HepG2 (cell line): ENCODE results near the gene COL27A1. TPM values are rescaled to one million over a fixed set of nuclear protein-coding genes. Genes with fewer than 3 reads are reported as not detected.
A peak's percentile ranks its signal among the peaks of the same experiment; 100 is the strongest.

Experiments used
- ATAC-seq: fragments of 200-7000 bp; cut with Tn5 transposase; 3 replicates; pipeline ENCODE4 v1.9.1; 2020; ENCODE audit warnings: mild to moderate bottlenecking, moderate library complexity
- Bru-seq: library from RNA; stranded (reverse); fragments of 400-500 nt; gene quantifications from one replicate; lab custom pipeline; 2021; lab: Mats Ljungman, UMichigan
- BruChase-seq, 2 experiments: library from RNA; stranded (reverse); fragments of 400-500 nt; gene quantifications; one replicate each; lab custom pipeline; 2021; lab: Mats Ljungman, UMichigan
- BruUV-seq: library from RNA; stranded (reverse); fragments of 400-500 nt; replicated peaks from 2 replicates; lab custom pipeline; 2021; lab: Mats Ljungman, UMichigan
- CTCF ChIA-PET: fragments of 300-600 bp; formaldehyde crosslinking; extraction: SDS; loops from one replicate; lab custom pipeline; 2021; ENCODE audit warnings: low total read pairs, inconsistent platforms, low intra/inter-chr PET ratio; lab: Yijun Ruan, JAX
- POLR2A ChIA-PET: fragments of 350-600 bp; sonication (Branson Sonifier 250); formaldehyde crosslinking; loops from one replicate; lab custom pipeline; 2020; ENCODE audit warnings: antibody characterized with exemption, inconsistent platforms; lab: Yijun Ruan, JAX
- DNase-seq: peaks from one replicate; pipeline ENCODE4 v3.0.0-alpha.2; 2015; ENCODE audit warnings: low spot score
- FAIRE-seq: peaks from 3 replicates; lab custom pipeline; 2011; peaks lifted over from hg19 to GRCh38; lab: Jason Lieb, UNC
- H2AFZ ChIP-seq: one replicate; pipeline ENCODE4 v1.6.1; 2011; ENCODE audit warnings: low read length, inconsistent platforms
- H3K27ac ChIP-seq: fragments of 300-600 bp; 3 replicates; pipeline ENCODE4 v1.8.0; 2011; ENCODE audit warnings: mixed run types, mild to moderate bottlenecking, mixed read lengths, low read length, inconsistent platforms; ENCODE audit not compliant: insufficient read depth; ENCODE audit errors: extremely low read length
- H3K27me3 ChIP-seq, 2 experiments: fragments of 200-600 bp in 1 of 2; 2 replicates in 1 of 2; 3 replicates in 1 of 2; pipeline versions ENCODE4 v1.6.0 to v1.8.0; 2011; ENCODE audit warnings: low read length in 2 of 2, mild to moderate bottlenecking in 2 of 2, moderate library complexity in 2 of 2, inconsistent platforms in 1 of 2; ENCODE audit not compliant: insufficient read depth in 2 of 2, control insufficient read depth in 1 of 2
- H3K36me3 ChIP-seq, 2 experiments: fragments of 200-600 bp in 1 of 2; replicated peaks in 1 of 2; 2 replicates in 1 of 2; 3 replicates in 1 of 2; pipeline versions ENCODE4 v1.5.1 to v1.8.0; 2011; ENCODE audit warnings: low read length in 2 of 2, inconsistent platforms in 1 of 2; ENCODE audit not compliant: insufficient read depth in 2 of 2, control insufficient read depth in 1 of 2
- H3K4me1 ChIP-seq: 2 replicates; pipeline ENCODE4 v1.5.1; 2012; ENCODE audit warnings: low read length, inconsistent platforms; ENCODE audit not compliant: insufficient read depth
- H3K4me2 ChIP-seq: 2 replicates; pipeline ENCODE4 v1.6.0; 2011; ENCODE audit warnings: low read depth, low read length, inconsistent platforms
- H3K4me3 ChIP-seq, 3 experiments: fragments of 200-600 bp in 1 of 3; sonication (generic), shearing (Covaris generic) in 1 of 3; replicated peaks in 1 of 3; 2 replicates each; pipeline ENCODE4 v1.5.1; 2011 to 2016; ENCODE audit warnings: low read length in 3 of 3, inconsistent platforms in 2 of 3, low read depth in 2 of 3, mild to moderate bottlenecking in 2 of 3, control low read depth in 1 of 3, mixed read lengths in 1 of 3; ENCODE audit not compliant: insufficient read depth in 1 of 3
- H3K79me2 ChIP-seq: one replicate; pipeline ENCODE4 v1.6.1; 2011; ENCODE audit warnings: low read length, inconsistent platforms; ENCODE audit not compliant: insufficient read depth
- H3K9ac ChIP-seq: 2 replicates; pipeline ENCODE4 v1.6.0; 2011; ENCODE audit warnings: mild to moderate bottlenecking, low read depth, low read length, inconsistent platforms; ENCODE audit not compliant: insufficient read depth
- H3K9me3 ChIP-seq: 2 replicates; pipeline ENCODE4 v1.5.1; 2012; ENCODE audit warnings: mild to moderate bottlenecking, low read length
- H4K20me1 ChIP-seq: 2 replicates; pipeline ENCODE4 v1.6.0; 2011; ENCODE audit warnings: inconsistent platforms, mild to moderate bottlenecking, low read length, moderate library complexity; ENCODE audit not compliant: insufficient read depth
- FOXA3 ChIP-seq: IDR thresholded peaks from 2 replicates; pipeline ENCODE4 v1.6.1; 2016; ENCODE audit warnings: missing genetic modification reagents, missing compliant biosample characterization
- HDAC1 ChIP-seq: sonication (generic); formaldehyde crosslinking; IDR thresholded peaks from 2 replicates; pipeline ENCODE4 v1.5.1; 2020; ENCODE audit warnings: mild to moderate bottlenecking, missing genetic modification reagents
- MEIS2 ChIP-seq: sonication (generic); formaldehyde crosslinking; IDR thresholded peaks from 2 replicates; pipeline ENCODE4 v1.9.0; 2021; ENCODE audit warnings: mild to moderate bottlenecking, missing genetic modification reagents
- NFATC3 ChIP-seq: sonication (generic); formaldehyde crosslinking; IDR thresholded peaks from 2 replicates; pipeline ENCODE4 v1.5.1; 2020; ENCODE audit warnings: mild to moderate bottlenecking, missing genetic modification reagents
- NONO ChIP-seq, 2 experiments: fragments of 450-650 bp in 1 of 2; sonication (generic) in 1 of 2; formaldehyde crosslinking in 1 of 2; IDR thresholded peaks in 1 of 2; conservative IDR thresholded peaks in 1 of 2; 2 replicates each; pipeline versions ENCODE4 v1.6.1 to v1.8.0; 2017 to 2022; ENCODE audit warnings: mild to moderate bottlenecking in 1 of 2, missing genetic modification reagents in 1 of 2, moderate library complexity in 1 of 2
- PAX8 ChIP-seq: sonication (generic); formaldehyde crosslinking; IDR thresholded peaks from 2 replicates; pipeline ENCODE4 v1.8.0; 2022; ENCODE audit warnings: mild to moderate bottlenecking, missing genetic modification reagents, borderline replicate concordance
- POLR2G ChIP-seq: fragments of 200-400 bp; formaldehyde crosslinking; IDR thresholded peaks from 2 replicates; pipeline ENCODE4 v1.6.1; 2018; ENCODE audit warnings: mild to moderate bottlenecking, low read depth, low read length, moderate library complexity
- RARA ChIP-seq: IDR thresholded peaks from 2 replicates; pipeline ENCODE4 v1.6.1; 2016; ENCODE audit warnings: missing genetic modification reagents, missing compliant biosample characterization
- SNAPC2 ChIP-seq: sonication (generic); formaldehyde crosslinking; IDR thresholded peaks from 2 replicates; pipeline ENCODE4 v1.8.1; 2022; ENCODE audit warnings: mild to moderate bottlenecking, missing genetic modification reagents
- TBX2 ChIP-seq: sonication (generic); formaldehyde crosslinking; IDR thresholded peaks from 2 replicates; pipeline ENCODE4 v1.5.0; 2020; ENCODE audit warnings: missing genetic modification reagents, mild to moderate bottlenecking, borderline replicate concordance
- TCF7 ChIP-seq: sonication (generic); IDR thresholded peaks from 2 replicates; pipeline ENCODE4 v1.6.1; 2016; ENCODE audit warnings: antibody characterized with exemption, low read depth
- ZC3H4 ChIP-seq: sonication (generic); formaldehyde crosslinking; IDR thresholded peaks from 2 replicates; pipeline ENCODE4 v1.4.0; 2020; ENCODE audit warnings: missing genetic modification reagents, borderline replicate concordance
- ZEB1 ChIP-seq: IDR thresholded peaks from 2 replicates; pipeline ENCODE4 v1.6.1; 2012; ENCODE audit warnings: mild to moderate bottlenecking, low read depth, inconsistent platforms; ENCODE audit not compliant: insufficient replicate concordance
- ZMAT5 ChIP-seq: sonication (generic); formaldehyde crosslinking; IDR thresholded peaks from 2 replicates; pipeline ENCODE4 v1.5.0; 2020; ENCODE audit warnings: mild to moderate bottlenecking, low read depth, missing genetic modification reagents, borderline replicate concordance
- ZNF317 ChIP-seq: sonication (generic); formaldehyde crosslinking; IDR thresholded peaks from 2 replicates; pipeline ENCODE4 v1.5.0; 2020; ENCODE audit warnings: mild to moderate bottlenecking, missing genetic modification reagents
- ZNF431 ChIP-seq: sonication (generic); formaldehyde crosslinking; IDR thresholded peaks from 2 replicates; pipeline ENCODE4 v1.9.0; 2022; ENCODE audit warnings: missing genetic modification reagents, low read depth, mild to moderate bottlenecking, borderline replicate concordance
- ZNF781 ChIP-seq: sonication (generic); formaldehyde crosslinking; IDR thresholded peaks from 2 replicates; pipeline ENCODE4 v1.5.1; 2020; ENCODE audit warnings: borderline replicate concordance, mild to moderate bottlenecking, missing genetic modification reagents; ENCODE audit errors: not compliant biosample characterization
- ZSCAN29 ChIP-seq: sonication (generic); formaldehyde crosslinking; conservative IDR thresholded peaks from 2 replicates; pipeline ENCODE4 v1.4.0; 2020; ENCODE audit warnings: mild to moderate bottlenecking, missing genetic modification reagents
- WGBS: methylation state at CpG from one replicate; pipeline ENCODE4 v1.1.6; 2017; ENCODE audit warnings: low lambda C conversion rate; 5-methylcytosine and 5-hydroxymethylcytosine counted together
- in situ Hi-C: cut with HindIII; loops from 2 replicates; pipeline ENCODE4 v1.10.0; 2017; ENCODE audit warnings: low pct_unique_long_range_greater_than_20kb; ENCODE audit not compliant: extremely low pct_ligation_motif_present
- intact Hi-C: fragments of 100-400 bp; cut with micrococcal nuclease; formaldehyde crosslinking; loops from one replicate; pipeline ENCODE4 v1.10.0; 2022; ENCODE audit not compliant: unreplicated experiment
- long read RNA-seq, 2 experiments: library from RNA in 1 of 2; library from polyadenylated mRNA in 1 of 2; stranded (forward) in 1 of 2; unstranded in 1 of 2; transcript quantifications; one replicate each; pipeline ENCODE4 v2.0.0, GENCODE V29; 2019 to 2022
- polyA minus RNA-seq, 3 experiments: library from RNA; depleted of rRNA, polyadenylated mRNA; stranded (reverse); fragments of >200 nt; gene quantifications; 2 replicates each; pipeline ENCODE4 v1.2.3, GENCODE V29; 2011; ENCODE audit warnings: low replicate concordance in 1 of 3
- polyA plus RNA-seq, 8 experiments: library from polyadenylated mRNA; depleted of rRNA in 3 of 8; stranded (reverse) in 7 of 8; unstranded in 1 of 8; fragments of >200 nt; fragmentation: Illumina TruSeq in 4 of 8; extraction: Trizol in 4 of 8; gene quantifications; 2 replicates each; pipeline versions ENCODE4 v1.2.1 to v1.2.3, GENCODE V29; 2011 to 2016; ENCODE audit warnings: low read depth in 4 of 8, missing spikeins in 1 of 8, mixed read lengths in 1 of 8; ENCODE audit not compliant: insufficient read depth in 1 of 8
- total RNA-seq, 5 experiments: library from RNA; depleted of rRNA; stranded (reverse); fragments of >200 nt; fragmentation: Illumina TruSeq; extraction: Trizol; gene quantifications; 2 replicates each; pipeline ENCODE4 v1.2.3, GENCODE V29; 2016; ENCODE audit warnings: low read depth in 1 of 5

The COL27A1 gene
- total RNA-seq (2016; rRNA removed; fragmentation: Illumina TruSeq; extraction: Trizol) (13.1 and 71.3 TPM in 2 replicates), polyA plus RNA-seq (2011; rRNA removed) (89.1 and 105 TPM in 2 replicates), polyA minus RNA-seq (2011; rRNA and poly(A)+ RNA removed; ENCODE audit: low replicate concordance) (11.6 and 59.4 TPM in 2 replicates), Bru-seq, nascent RNA (percentile 95 among the genes with signal in this experiment), BruChase-seq, experiment 1, labeled RNA remaining after a 6-hour chase (percentile 91 among the genes with signal in this experiment), BruChase-seq, experiment 2, labeled RNA remaining after a 2-hour chase (percentile 95 among the genes with signal in this experiment)
- 24.4 and 27.4 TPM in 2 replicates for total RNA-seq (2016; cell fraction: cytosol; rRNA removed; fragmentation: Illumina TruSeq; extraction: Trizol; ENCODE audit: low read depth)
- total RNA-seq (2016; cell fraction: insoluble cytoplasmic fraction; rRNA removed; fragmentation: Illumina TruSeq; extraction: Trizol), result 11.3 and 76.4 TPM in 2 replicates
- total RNA-seq (2016; cell fraction: membrane; rRNA removed; fragmentation: Illumina TruSeq; extraction: Trizol), result 17.0 and 18.6 TPM in 2 replicates
- 127 and 145 TPM in 2 replicates for total RNA-seq (2016; cell fraction: nucleus; rRNA removed; fragmentation: Illumina TruSeq; extraction: Trizol)
- polyA plus RNA-seq (2011; cell fraction: cytosol; rRNA removed), result 8.5 and 16.4 TPM in 2 replicates
- polyA plus RNA-seq (2011; cell fraction: nucleus; rRNA removed), result 1,276 and 1,843 TPM in 2 replicates
- 63.8 and 83.6 TPM in 2 replicates for polyA plus RNA-seq (2012)
- polyA plus RNA-seq (2016; cell fraction: cytosol; fragmentation: Illumina TruSeq; extraction: Trizol; ENCODE audit: low read depth), result 2.0 and 2.7 TPM in 2 replicates
- 13.5 and 15.6 TPM in 2 replicates for polyA plus RNA-seq (2016; cell fraction: insoluble cytoplasmic fraction; fragmentation: Illumina TruSeq; extraction: Trizol; ENCODE audit: low read depth)
- 4.3 and 4.5 TPM in 2 replicates for polyA plus RNA-seq (2016; cell fraction: membrane; fragmentation: Illumina TruSeq; extraction: Trizol; ENCODE audit: low read depth)
- polyA plus RNA-seq (2016; cell fraction: nucleus; fragmentation: Illumina TruSeq; extraction: Trizol; ENCODE audit: insufficient read depth, low read depth), result 665 and 720 TPM in 2 replicates
- polyA minus RNA-seq (2011; cell fraction: cytosol; rRNA and poly(A)+ RNA removed), result 5.5 and 10.9 TPM in 2 replicates
- 155 and 169 TPM in 2 replicates for polyA minus RNA-seq (2011; cell fraction: nucleus; rRNA and poly(A)+ RNA removed)
- long read RNA-seq, experiment 1, partial matches to known transcripts, result 6 of 10 reads
- long read RNA-seq, experiment 1, other reads (novel, unspliced or antisense), result 4 of 10 reads
- long read RNA-seq, experiment 2, partial matches to known transcripts, result 22 of 32 reads
- long read RNA-seq, experiment 2, other reads (novel, unspliced or antisense), result 10 of 32 reads

- under 1% methylated on average over 35 of the region's 63 CpGs for WGBS
- peak within 1 kb of the TSS; percentile 94 for H3K4me2 ChIP-seq
- BruUV-seq, result no TSS peak
- DNase-seq, result peak; percentile 70
- peak; percentile 68 for ATAC-seq
- peaks cover 58% of the 10 kb centered on the region for H3K4me1 ChIP-seq
- POLR2A ChIA-PET, result interaction anchor here (0.8 to 13.2 kb wide), 12 partner anchors 8 to 78 kb away, joined by 3 to 252 read pairs (median 17); partner anchors contain the start of genes AMBP and KIF12
- H3K9me3 ChIP-seq, result no peaks in the 10 kb centered on the region
- CTCF ChIA-PET, result interaction anchor here (4.2 kb wide), 1 partner anchor 47 kb away, joined by 63 read pairs; no protein-coding TSS in a partner anchor
- no peak for FAIRE-seq
- in situ Hi-C loops (loop anchor here (5.0 kb wide), 1 partner anchor 137 kb away; no protein-coding TSS in a partner anchor), intact Hi-C loops (loop anchor here (1.0 to 5.0 kb wide), 5 partner anchors 20 to 137 kb away; no protein-coding TSS in a partner anchor)
- peak within 1 kb of the TSS; percentile 84 for H3K9ac ChIP-seq
- H4K20me1 ChIP-seq, result peaks cover 37% of the 10 kb centered on the region
- peak within 1 kb of the TSS; percentile 78 to 100 (median 94) for H3K4me3 ChIP-seq
- H2AFZ ChIP-seq, result no peak within 1 kb of the TSS
- H3K27ac ChIP-seq, result peak within 1 kb of the TSS; percentile 80
- peaks cover 3 to 18% of the 10 kb centered on the region in 2 experiments; a peak in 4 of 5 replicates for H3K36me3 ChIP-seq
- H3K79me2 ChIP-seq, result peaks cover 56% of the 10 kb centered on the region
- peaks cover 0 to 4% of the 10 kb centered on the region in 2 experiments; a peak in 1 of 5 replicates for H3K27me3 ChIP-seq
- TF ChIP-seq POLR2G (0 out of 2 replicates have a peak, but pooled peaks have one; percentile 41), RARA (CRISPR knock-in tag) (no peak), TCF7 (no peak), NONO (IDR thresholded peaks at IDR 0.05) (no peak), NONO (CRISPR knock-in tag; conservative IDR thresholded peaks at IDR 0.05) (peak; percentile 55; the same call in 1 of the 2 replicates), ZC3H4 (no peak), ZSCAN29 (CRISPR knock-in tag) (no peak), ZEB1 (no peak), ZNF431 (CRISPR knock-in tag) (no peak), ZMAT5 (CRISPR knock-in tag) (no peak), ZNF317 (CRISPR knock-in tag) (no peak), ZNF781 (peak; percentile 25), FOXA3 (CRISPR knock-in tag) (0 out of 2 replicates have a peak, but pooled peaks have one; percentile 7), SNAPC2 (CRISPR knock-in tag) (no peak), HDAC1 (CRISPR knock-in tag) (peak; percentile 53), MEIS2 (CRISPR knock-in tag) (0 out of 2 replicates have a peak, but pooled peaks have one; percentile 6), PAX8 (no peak), NFATC3 (CRISPR knock-in tag) (no peak), TBX2 (CRISPR knock-in tag) (no peak)
Observed at GRCh38 chr9:114155263-114155994, at the start of gene COL27A1. TSS of gene COL27A1 (plus strand) at chr9:114155537. CDS start at chr9:114155951, 414 bp downstream.
